H1 (cell line): ENCODE results near the gene PTPRD. TPM values are rescaled to one million over a fixed set of nuclear protein-coding genes. Genes with fewer than 3 reads are reported as not detected.

Experiments used
- CTCF ChIA-PET: fragments of 300-600 bp; sonication (Branson Sonifier 250); formaldehyde crosslinking; loops from one replicate; lab custom pipeline; 2021; ENCODE audit not compliant: partially characterized antibody; lab: Charles Lee
- POLR2A ChIA-PET: fragments of 300-600 bp; sonication (Branson Sonifier 250); formaldehyde crosslinking; loops from one replicate; lab custom pipeline; 2021; ENCODE audit warnings: inconsistent platforms; ENCODE audit not compliant: partially characterized antibody; lab: Charles Lee
- DNase-seq, 2 experiments: peaks; one replicate each; pipeline versions ENCODE4 v3.0.0 to v3.0.0-alpha.2; 2010 to 2022; ENCODE audit warnings: low spot score in 2 of 2, low read depth in 1 of 2, mixed read lengths in 1 of 2
- FAIRE-seq: peaks from 2 replicates; lab custom pipeline; 2011; peaks lifted over from hg19 to GRCh38; lab: Jason Lieb, UNC
- H2AFZ ChIP-seq: 2 replicates; pipeline ENCODE4 v1.8.1; 2012; ENCODE audit warnings: low read length, inconsistent platforms
- H2AK5ac ChIP-seq: 2 replicates; pipeline ENCODE4 v1.6.1; 2013; ENCODE audit warnings: low read depth, low read length
- H2BK120ac ChIP-seq: replicated peaks from 2 replicates; pipeline ENCODE3; 2013; ENCODE audit warnings: low read depth, low read length, inconsistent platforms
- H2BK12ac ChIP-seq: 2 replicates; pipeline ENCODE4 v1.6.1; 2013; ENCODE audit warnings: low read depth, low read length
- H2BK15ac ChIP-seq: 2 replicates; pipeline ENCODE4 v1.6.1; 2013; ENCODE audit warnings: low read length
- H2BK20ac ChIP-seq: 2 replicates; pipeline ENCODE4 v1.6.1; 2013; ENCODE audit warnings: low read length
- H2BK5ac ChIP-seq: 2 replicates; pipeline ENCODE4 v1.6.1; 2013; ENCODE audit warnings: low read depth, low read length
- H3K14ac ChIP-seq: 2 replicates; pipeline ENCODE4 v1.6.1; 2013; ENCODE audit warnings: inconsistent platforms; ENCODE audit not compliant: insufficient read length
- H3K18ac ChIP-seq: 2 replicates; pipeline ENCODE4 v1.6.1; 2013; ENCODE audit warnings: low read length; ENCODE audit errors: extremely low read depth
- H3K23ac ChIP-seq: 2 replicates; pipeline ENCODE4 v1.6.1; 2013; ENCODE audit warnings: inconsistent platforms; ENCODE audit not compliant: insufficient read length
- H3K23me2 ChIP-seq: 2 replicates; pipeline ENCODE4 v1.6.1; 2013; ENCODE audit warnings: low read depth, low read length
- H3K27ac ChIP-seq: 2 replicates; pipeline ENCODE4 v1.6.1; 2011; ENCODE audit warnings: low read depth, low read length, inconsistent platforms
- H3K27me3 ChIP-seq, 4 experiments: replicated peaks in 1 of 4; 1 replicate in 1 of 4; 2 replicates in 3 of 4; pipeline versions ENCODE4 v1.6.1 to v1.8.1; 2011 to 2013; ENCODE audit warnings: low read length in 3 of 4, mild to moderate bottlenecking in 3 of 4, inconsistent platforms in 2 of 4, mixed read lengths in 2 of 4, moderate library complexity in 1 of 4; ENCODE audit not compliant: control insufficient read depth in 3 of 4, insufficient read depth in 3 of 4; ENCODE audit errors: extremely low read depth in 1 of 4
- H3K36me3 ChIP-seq, 4 experiments: 2 replicates each; pipeline versions ENCODE4 v1.6.1 to v1.8.1; 2011 to 2013; ENCODE audit warnings: mild to moderate bottlenecking in 4 of 4, low read length in 3 of 4, moderate library complexity in 2 of 4, control low read depth in 1 of 4, inconsistent platforms in 1 of 4; ENCODE audit not compliant: insufficient read depth in 4 of 4, control insufficient read depth in 2 of 4
- H3K4ac ChIP-seq: replicated peaks from 2 replicates; pipeline ENCODE3; 2013; ENCODE audit warnings: low read length, low read depth, mixed read lengths, inconsistent platforms; ENCODE audit not compliant: insufficient read length
- H3K4me1 ChIP-seq, 4 experiments: replicated peaks in 1 of 4; 1 replicate in 1 of 4; 2 replicates in 3 of 4; pipeline versions ENCODE4 v1.6.1 to v1.8.1; 2011 to 2013; ENCODE audit warnings: low read length in 3 of 4, inconsistent platforms in 2 of 4, mixed read lengths in 1 of 4; ENCODE audit not compliant: insufficient read depth in 4 of 4, control insufficient read depth in 3 of 4
- H3K4me2 ChIP-seq, 2 experiments: 2 replicates each; pipeline versions ENCODE4 v1.6.1 to v1.8.1; 2011 to 2013; ENCODE audit warnings: low read depth in 2 of 2, low read length in 2 of 2, control low read depth in 1 of 2, inconsistent platforms in 1 of 2, mild to moderate bottlenecking in 1 of 2; ENCODE audit not compliant: insufficient read depth in 1 of 2
- H3K4me3 ChIP-seq, 4 experiments: fragments of 200-600, 300-600 bp in 1 of 4; sonication (generic), shearing (Covaris generic), sonication (Bioruptor Twin) in 1 of 4; 2 replicates each; pipeline versions ENCODE4 v1.5.1 to v1.8.1; 2011 to 2016; ENCODE audit warnings: low read length in 4 of 4, low read depth in 3 of 4, control low read depth in 2 of 4, inconsistent platforms in 2 of 4, mild to moderate bottlenecking in 2 of 4, mixed read lengths in 1 of 4, moderate library complexity in 1 of 4; ENCODE audit not compliant: insufficient read depth in 2 of 4; ENCODE audit errors: extremely low read depth in 1 of 4
- H3K56ac ChIP-seq: replicated peaks from 2 replicates; pipeline ENCODE3; 2013; ENCODE audit warnings: low read depth, mild to moderate bottlenecking, mixed read lengths, low read length, inconsistent platforms; ENCODE audit not compliant: insufficient read length
- H3K79me1 ChIP-seq: 2 replicates; pipeline ENCODE4 v1.6.1; 2013; ENCODE audit warnings: low read depth, low read length, control low read depth
- H3K79me2 ChIP-seq, 2 experiments: 2 replicates each; pipeline versions ENCODE4 v1.6.1 to v1.8.1; 2012 to 2013; ENCODE audit warnings: low read length in 2 of 2, mild to moderate bottlenecking in 2 of 2, inconsistent platforms in 1 of 2; ENCODE audit not compliant: insufficient read depth in 2 of 2, control insufficient read depth in 1 of 2
- H3K9ac ChIP-seq, 4 experiments: replicated peaks in 1 of 4; 1 replicate in 1 of 4; 2 replicates in 3 of 4; pipeline versions ENCODE4 v1.6.1 to v1.8.1; 2011 to 2013; ENCODE audit warnings: low read depth in 3 of 4, low read length in 3 of 4, control low read depth in 2 of 4, mild to moderate bottlenecking in 2 of 4, moderate library complexity in 2 of 4, inconsistent platforms in 1 of 4; ENCODE audit errors: extremely low read depth in 1 of 4
- H3K9me3 ChIP-seq, 2 experiments: 2 replicates each; pipeline versions ENCODE4 v1.6.1 to v1.8.1; 2012 to 2013; ENCODE audit warnings: mild to moderate bottlenecking in 2 of 2, moderate library complexity in 2 of 2, control low read depth in 1 of 2, inconsistent platforms in 1 of 2, low read depth in 1 of 2, low read length in 1 of 2, mixed read lengths in 1 of 2; ENCODE audit not compliant: insufficient read depth in 2 of 2
- H4K20me1 ChIP-seq, 2 experiments: replicated peaks in 1 of 2; 2 replicates each; pipeline versions ENCODE3 to v1.8.1; 2011 to 2013; ENCODE audit warnings: inconsistent platforms in 2 of 2, low read length in 2 of 2, mild to moderate bottlenecking in 1 of 2; ENCODE audit not compliant: insufficient read depth in 2 of 2, control insufficient read depth in 1 of 2
- H4K5ac ChIP-seq: 2 replicates; pipeline ENCODE4 v1.6.1; 2013; ENCODE audit warnings: low read length, low read depth, mixed read lengths, inconsistent platforms; ENCODE audit not compliant: insufficient read length
- H4K8ac ChIP-seq: 2 replicates; pipeline ENCODE4 v1.8.0; 2013; ENCODE audit warnings: mild to moderate bottlenecking, moderate library complexity, low read length, inconsistent platforms; ENCODE audit not compliant: insufficient read depth; ENCODE audit errors: extremely low read depth
- H4K91ac ChIP-seq: replicated peaks from 2 replicates; pipeline ENCODE3; 2013; ENCODE audit warnings: low read length, mixed read lengths, inconsistent platforms; ENCODE audit not compliant: insufficient read length
- BCL11A ChIP-seq, 2 experiments: IDR thresholded peaks; one replicate each; pipeline ENCODE4 v1.6.1; 2011; ENCODE audit warnings: low read depth in 2 of 2, low read length in 2 of 2, mild to moderate bottlenecking in 2 of 2
- CEBPB ChIP-seq: IDR thresholded peaks from 2 replicates; pipeline ENCODE4 v1.6.1; 2012; ENCODE audit warnings: low read depth, low read length
- CREB1 ChIP-seq: IDR thresholded peaks from 2 replicates; pipeline ENCODE4 v1.6.1; 2012; ENCODE audit warnings: inconsistent platforms
- CTCF ChIP-seq, 3 experiments: IDR thresholded peaks; 1 replicate in 2 of 3; 2 replicates in 1 of 3; pipeline versions ENCODE4 v1.5.1 to v1.6.1; 2011; ENCODE audit warnings: low read length in 3 of 3, mild to moderate bottlenecking in 3 of 3, inconsistent platforms in 2 of 3, low read depth in 1 of 3, moderate library complexity in 1 of 3; ENCODE audit not compliant: insufficient read depth in 1 of 3; ENCODE audit errors: control extremely low read depth in 1 of 3
- E2F6 ChIP-seq: IDR thresholded peaks from 2 replicates; pipeline ENCODE4 v1.6.1; 2012; ENCODE audit warnings: inconsistent platforms
- HDAC2 ChIP-seq, 2 experiments: fragments of 300-600 bp in 1 of 2; sonication (generic) in 1 of 2; IDR thresholded peaks; 2 replicates each; pipeline ENCODE4 v1.6.1; 2011 to 2012; ENCODE audit warnings: low read depth in 2 of 2, low read length in 2 of 2, mild to moderate bottlenecking in 2 of 2, moderate library complexity in 2 of 2, borderline replicate concordance in 1 of 2, inconsistent platforms in 1 of 2
- KDM1A ChIP-seq: fragments of 200-600, 300-600 bp; sonication (generic); IDR thresholded peaks from 2 replicates; pipeline ENCODE4 v1.7.1; 2016; ENCODE audit warnings: mild to moderate bottlenecking, low read length, borderline replicate concordance
- PHF8 ChIP-seq: fragments of 200-600 bp; sonication (generic); conservative IDR thresholded peaks from 2 replicates; pipeline ENCODE4 v1.7.1; 2012; ENCODE audit warnings: low read depth, mild to moderate bottlenecking, inconsistent platforms, low read length, moderate library complexity
- RBBP5 ChIP-seq: IDR thresholded peaks from 2 replicates; pipeline ENCODE4 v1.7.1; 2012; ENCODE audit warnings: low read depth, mild to moderate bottlenecking, inconsistent platforms, low read length, moderate library complexity, borderline replicate concordance
- SP1 ChIP-seq: IDR thresholded peaks from 2 replicates; pipeline ENCODE4 v1.6.1; 2011; ENCODE audit warnings: low read depth, low read length
- WGBS, 2 experiments: shearing (Covaris generic) in 1 of 2; methylation state at CpG; one replicate each; pipeline versions ENCODE4 v1.1.6 to v1.1.7; 2013 to 2015; ENCODE audit warnings: low lambda C conversion rate in 2 of 2, mixed read lengths in 2 of 2, inconsistent platforms in 1 of 2, low coverage in 1 of 2, missing lambda C conversion rate in 1 of 2; ENCODE audit not compliant: insufficient replicate concordance in 2 of 2, insufficient coverage in 1 of 2, insufficient read length in 1 of 2; ENCODE audit errors: extremely low coverage in 1 of 2, missing lambda C conversion rate in 1 of 2; 5-methylcytosine and 5-hydroxymethylcytosine counted together
- polyA plus RNA-seq, 7 experiments: library from polyadenylated mRNA; depleted of rRNA in 3 of 7; stranded (reverse) in 5 of 7; unstranded in 2 of 7; fragments of >200 nt in 5 of 7; fragments of 200-250 nt in 2 of 7; gene quantifications; 1 replicate in 5 of 7; 2 replicates in 1 of 7; 4 replicates in 1 of 7; pipeline versions ENCODE4 v1.2.1 to v1.2.3, GENCODE V29; 2011 to 2013; ENCODE audit warnings: missing spikeins in 2 of 7, mixed read lengths in 2 of 7
- total RNA-seq: library from RNA; stranded (reverse); fragmentation: NEBNext Ultra II Directional; extraction: Animal tissue kit (Norgen Biotek cat#: 25700); gene quantifications from 2 replicates; pipeline ENCODE4 v1.2.1, GENCODE V29; 2021

Gene PTPRD
- total and polyA plus RNA-seq, 2 of the 8 experiments (the other 6 are each of a cell fraction or from before 2014, with no cell fraction given) = 17.2 to 77.0 TPM

- Histone ChIP-seq H2BK15ac (no peak overlapping the region), H4K5ac (no peak overlapping the region), H2AK5ac (no peak overlapping the region), H4K91ac (no peak overlapping the region), H3K36me3 (no peaks in the 10 kb centered on the region), H3K9me3 (no peaks in the 10 kb centered on the region), H2AFZ (peak overlapping the region; percentile 49), H2BK120ac (no peak overlapping the region), H3K27ac (no peak overlapping the region), H3K4me1 (peaks cover 0 to 3% (median 0%) of the 10 kb centered on the region in 4 experiments; a peak in 1 of 7 replicates), H3K27me3 (no peaks in the 10 kb centered on the region), H3K23ac (no peak overlapping the region), H3K4me2 (no peak overlapping the region), H2BK12ac (no peak overlapping the region), H3K56ac (no peak overlapping the region), H3K9ac (no peak overlapping the region; a peak in 1 of 7 replicates), H3K4me3 (no peak overlapping the region), H4K8ac (no peak overlapping the region), H3K79me2 (no peaks in the 10 kb centered on the region), H3K23me2 (no peaks in the 10 kb centered on the region), H3K18ac (no peak overlapping the region), H2BK20ac (no peak overlapping the region), H2BK5ac (no peak overlapping the region), H3K4ac (no peak overlapping the region), H4K20me1 (no peaks in the 10 kb centered on the region), H3K79me1 (no peaks in the 10 kb centered on the region), H3K14ac (no peak overlapping the region)
- TF ChIP-seq KDM1A (no peak), CTCF (IDR thresholded peaks at IDR 0.05; ENCODE audit: control extremely low read depth in 1 of 3, insufficient read depth in 1 of 3, low read depth in 1 of 3, low read length in 3 of 3) (no peak), PHF8 (no peak), CREB1 (no peak), CEBPB (no peak), E2F6 (no peak), BCL11A (IDR thresholded peaks at IDR 0.05; ENCODE audit: low read depth in 2 of 2, low read length in 2 of 2) (no peak), RBBP5 (no peak), SP1 (no peak), HDAC2 (IDR thresholded peaks at IDR 0.05; ENCODE audit: borderline replicate concordance in 1 of 2, low read depth in 2 of 2, low read length in 2 of 2) (no peak)
- WGBS, 2 experiments = 85% methylated on average over 4 of the region's 4 CpGs; no CpG with 5 or more reads in 1 of the 2 experiments
- POLR2A ChIA-PET = no interaction called here
- CTCF ChIA-PET = no interaction called here
- FAIRE-seq (peak; percentile 55), DNase-seq (no peak)
Measured at GRCh38 chr9:8961186-8961851, 1651.5 kb downstream of the PTPRD start.
